Lower lobe of right lung (tissue), 2 donors: ENCODE measurements around the gene CTNNA3. TPM values are rescaled to one million over a fixed set of nuclear protein-coding genes. Genes with fewer than 3 reads are reported as not detected.

ENCODE experiments used
- ATAC-seq, 2 donors: fragments of 200-7000 bp; cut with Tn5 transposase; one replicate each; pipeline ENCODE4 v1.9.1; 2020 to 2022; ENCODE audit warnings: mild to moderate bottlenecking in 2 of 2, moderate library complexity in 2 of 2
- DNase-seq: peaks from one replicate; pipeline ENCODE4 v3.0.0-alpha.2; 2020
- H3K27ac ChIP-seq: fragments of 200-600 bp; one replicate; pipeline ENCODE4 v1.8.0; 2022
- H3K27me3 ChIP-seq: fragments of 200-600 bp; one replicate; pipeline ENCODE4 v1.8.0; 2022; ENCODE audit warnings: low read depth
- H3K36me3 ChIP-seq: fragments of 200-600 bp; one replicate; pipeline ENCODE4 v1.8.0; 2022; ENCODE audit warnings: mild to moderate bottlenecking
- H3K4me1 ChIP-seq: fragments of 200-600 bp; one replicate; pipeline ENCODE4 v1.8.0; 2022
- H3K4me3 ChIP-seq: fragments of 200-600 bp; one replicate; pipeline ENCODE4 v1.8.0; 2022; ENCODE audit warnings: mild to moderate bottlenecking
- H3K9me3 ChIP-seq: fragments of 200-600 bp; one replicate; pipeline ENCODE4 v1.8.0; 2022
- CTCF ChIP-seq: fragments of 200-600 bp; IDR thresholded peaks from one replicate; pipeline ENCODE4 v1.8.0; 2022; ENCODE audit warnings: antibody characterized with exemption, mild to moderate bottlenecking
- intact Hi-C: fragments of 100-400 bp; cut with DNase I; formaldehyde crosslinking; loops from one replicate; pipeline ENCODE4 v1.11.0; 2022
- total RNA-seq: library from RNA; stranded (reverse); fragmentation: NEBNext Ultra II Directional; extraction: Animal tissue kit (Norgen Biotek cat#: 25700); gene quantifications from one replicate; pipeline ENCODE4 v1.2.1, GENCODE V29; 2021
- donor health status: DM: no; HTN: yes; CAD: no; lungs with severe emphysema.

CTNNA3 gene
- total RNA-seq, 1 donor from 2014 or later: not detected

- no peak overlapping the region for H3K4me3 ChIP-seq
- intact Hi-C loops: no loop called here
- H3K27me3 ChIP-seq: no peaks in the 10 kb centered on the region
- H3K9me3 ChIP-seq: no peaks in the 10 kb centered on the region
- TF ChIP-seq CTCF: no peak
- no peaks in the 10 kb centered on the region for H3K36me3 ChIP-seq
- no peak for ATAC-seq
- H3K4me1 ChIP-seq: no peaks in the 10 kb centered on the region
- no peak overlapping the region for H3K27ac ChIP-seq
- no peak for DNase-seq
Observed at GRCh38 chr10:66273966-66274519, 1422.0 kb downstream of the CTNNA3 start.

- Histone ChIP-seq H3K9me3 (no peaks in the 10 kb centered on the region), H3K27me3 (no peaks in the 10 kb centered on the region), H3K4me3 (no peak overlapping the region), H3K27ac (no peak overlapping the region), H3K36me3 (no peaks in the 10 kb centered on the region), H3K4me1 (no peaks in the 10 kb centered on the region)
- ATAC-seq (no peak), DNase-seq (no peak)
- TF ChIP-seq CTCF: no peak
- intact Hi-C loops: no loop called here
Observed at GRCh38 chr10:66265398-66265797, 1430.6 kb downstream of the CTNNA3 start.

GRCh38 chr10:66259836-66260235 is 1436.2 kb downstream of the CTNNA3 start:
- H3K4me3 ChIP-seq: no peak overlapping the region
- no peaks in the 10 kb centered on the region for H3K9me3 ChIP-seq
- ATAC-seq (no peak), DNase-seq (no peak)
- H3K27me3 ChIP-seq: no peaks in the 10 kb centered on the region
- TF ChIP-seq CTCF: no peak
- H3K27ac ChIP-seq: no peak overlapping the region
- H3K36me3 ChIP-seq: no peaks in the 10 kb centered on the region
- no peaks in the 10 kb centered on the region for H3K4me1 ChIP-seq
- intact Hi-C loops: no loop called here

- ATAC-seq: no peak
- Histone ChIP-seq H3K27me3 (no peaks in the 10 kb centered on the region), H3K36me3 (no peaks in the 10 kb centered on the region), H3K27ac (no peak overlapping the region), H3K4me3 (no peak overlapping the region), H3K4me1 (no peaks in the 10 kb centered on the region), H3K9me3 (no peaks in the 10 kb centered on the region)
- intact Hi-C loops: no loop called here
- DNase-seq: no peak
- no peak for TF ChIP-seq CTCF
Observed at GRCh38 chr10:66258693-66259092, 1437.3 kb downstream of the CTNNA3 start.

- no peak for ATAC-seq
- intact Hi-C loops: no loop called here
Observed at GRCh38 chr10:66257801-66258200, 1438.2 kb downstream of the CTNNA3 start.

More at GRCh38 chr10:66257801-66258200, 1438.2 kb downstream of the CTNNA3 start:
- Histone ChIP-seq H3K36me3 (no peaks in the 10 kb centered on the region), H3K4me3 (no peak overlapping the region), H3K9me3 (no peaks in the 10 kb centered on the region), H3K4me1 (no peaks in the 10 kb centered on the region), H3K27ac (no peak overlapping the region), H3K27me3 (no peaks in the 10 kb centered on the region)
- no peak for TF ChIP-seq CTCF
- DNase-seq: no peak
